HL-60/S4 treated with retinoic acid at 250 ng/mL for 4 days and 3 days (cell line): ENCODE data around the gene SPSB2.
"Not testable (repeated sequence)": the region's sequence is repeated elsewhere in the genome, so short reads cannot be mapped to it uniquely, and the experiment has no call there.

Source experiments
- in situ Hi-C: fragments of 300-500 bp; cut with MboI; formaldehyde crosslinking; loops from 2 replicates; pipeline ENCODE4 v1.7.0; 2022; ENCODE audit warnings: low sequenced_read_pairs

The SPSB2 gene

DNA sequence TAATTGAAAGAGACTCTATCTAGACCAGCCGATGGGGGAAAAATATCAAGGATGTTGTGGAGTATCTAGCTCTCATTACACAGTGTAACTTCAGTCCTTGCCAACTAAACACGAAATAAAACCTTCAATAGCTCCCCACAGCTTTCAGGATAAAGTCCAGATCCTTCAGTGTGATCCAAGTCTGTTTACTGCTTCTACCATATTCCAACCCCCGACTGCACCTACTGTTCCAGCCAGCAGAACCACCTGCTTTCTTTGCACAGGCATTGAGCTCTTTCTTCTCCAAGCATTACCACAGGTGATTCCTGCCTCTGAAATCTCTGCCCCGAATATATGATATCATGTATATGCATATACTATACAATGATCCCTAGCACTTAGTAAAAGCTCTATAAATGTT lies 29.3 kb upstream of the SPSB2 start:
- in situ Hi-C loops: no loop called here

DNA sequence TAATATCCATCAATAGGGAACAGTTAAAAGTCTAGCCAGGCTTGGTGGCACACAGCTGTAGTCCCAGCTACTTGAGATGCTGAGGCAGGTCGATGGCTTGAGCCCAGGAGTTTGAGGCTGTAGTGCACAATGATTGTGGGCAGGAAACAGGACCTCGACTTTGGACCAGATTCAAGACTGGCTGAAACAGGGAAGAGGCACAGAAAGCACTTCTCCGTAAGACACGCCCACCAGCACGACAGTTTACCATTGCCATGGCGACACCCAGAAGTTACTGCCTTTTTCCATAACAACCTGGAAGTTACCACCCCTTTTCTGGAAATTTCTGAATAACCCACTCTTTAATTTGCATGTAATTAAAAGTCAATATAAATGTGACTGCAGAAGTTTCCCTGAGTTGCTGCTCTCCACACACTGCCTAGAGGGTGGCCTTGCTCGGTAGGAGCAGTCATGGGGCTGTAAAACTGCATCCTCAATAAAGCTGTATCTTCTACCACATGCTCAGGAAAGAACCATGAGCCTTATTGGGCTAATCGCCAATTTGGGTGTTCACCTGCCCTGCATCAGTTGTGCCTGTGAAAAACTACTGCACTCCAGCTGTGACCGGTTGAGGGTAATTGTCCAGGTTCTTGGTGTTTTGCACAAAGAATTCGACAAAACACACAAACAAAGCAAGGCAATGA lies 26.9 kb upstream of the SPSB2 start:
- in situ Hi-C loops: no loop called here

DNA sequence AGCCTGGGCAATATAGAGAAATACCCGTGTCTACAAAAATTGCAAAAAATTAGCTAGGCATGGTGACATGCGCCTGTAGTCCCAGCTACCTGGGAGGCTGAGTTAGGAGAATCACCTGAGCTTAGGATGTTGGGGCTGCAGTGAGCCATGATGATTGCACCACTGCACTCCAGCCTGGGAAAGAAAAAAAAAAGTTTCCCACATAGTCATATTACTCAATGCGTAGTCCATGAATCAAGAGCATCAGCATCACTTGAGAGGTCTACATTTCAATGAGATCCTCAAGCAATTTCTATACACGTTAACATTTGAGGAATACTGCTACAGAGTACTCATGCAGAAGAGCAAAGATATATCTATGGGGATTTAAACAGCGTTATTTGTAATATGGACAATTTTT lies 26.3 kb upstream of the SPSB2 start:
- in situ Hi-C loops: no loop called here

GRCh38 chr12:6896846-6897435 lies 23.8 kb upstream of the SPSB2 start:
- in situ Hi-C loops: no loop called here

DNA sequence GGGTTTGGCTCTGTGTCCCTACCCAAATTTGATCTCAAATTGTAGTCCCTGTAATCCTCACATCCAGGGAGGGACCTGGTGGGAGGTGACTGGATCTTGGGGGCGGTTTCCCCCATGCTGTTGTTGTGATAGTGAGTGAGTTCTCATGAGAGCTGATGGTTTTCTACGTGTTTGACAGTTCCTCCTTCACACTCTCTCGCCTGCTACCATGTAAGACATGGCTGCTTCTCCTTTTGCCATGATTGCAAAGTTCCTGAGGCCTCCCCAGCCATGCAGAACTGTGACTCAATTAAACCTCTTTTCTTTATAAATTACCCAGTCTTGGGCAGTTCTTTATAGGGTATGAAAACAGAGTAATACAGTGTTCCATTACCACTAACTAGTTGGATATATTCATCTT lies 21.2 kb upstream of the SPSB2 start:
- in situ Hi-C loops: no loop called here

DNA sequence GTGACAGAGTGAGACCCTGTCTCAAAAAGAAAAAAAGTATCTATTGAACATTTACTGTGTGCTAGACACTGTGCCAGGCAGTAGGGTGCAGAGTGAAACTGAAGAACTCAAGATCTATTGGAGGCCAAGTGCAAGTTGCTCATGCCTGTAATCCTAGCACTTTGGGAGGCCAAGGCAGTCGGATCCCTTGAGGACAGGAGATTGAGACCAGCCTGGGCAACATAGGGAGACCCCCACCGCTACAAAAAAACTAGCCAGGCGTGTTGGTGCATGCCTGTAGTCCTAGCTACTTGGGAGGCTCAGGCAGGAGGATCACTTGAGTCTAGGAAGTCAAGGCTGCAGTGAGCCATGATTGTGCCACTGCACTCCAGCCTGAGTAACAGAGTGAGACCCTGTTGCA lies 19.6 kb upstream of the SPSB2 start:
- in situ Hi-C loops: not testable (repeated sequence)

GRCh38 chr12:6891646-6892001 lies 18.5 kb upstream of the SPSB2 start:
- in situ Hi-C loops: no loop called here

DNA sequence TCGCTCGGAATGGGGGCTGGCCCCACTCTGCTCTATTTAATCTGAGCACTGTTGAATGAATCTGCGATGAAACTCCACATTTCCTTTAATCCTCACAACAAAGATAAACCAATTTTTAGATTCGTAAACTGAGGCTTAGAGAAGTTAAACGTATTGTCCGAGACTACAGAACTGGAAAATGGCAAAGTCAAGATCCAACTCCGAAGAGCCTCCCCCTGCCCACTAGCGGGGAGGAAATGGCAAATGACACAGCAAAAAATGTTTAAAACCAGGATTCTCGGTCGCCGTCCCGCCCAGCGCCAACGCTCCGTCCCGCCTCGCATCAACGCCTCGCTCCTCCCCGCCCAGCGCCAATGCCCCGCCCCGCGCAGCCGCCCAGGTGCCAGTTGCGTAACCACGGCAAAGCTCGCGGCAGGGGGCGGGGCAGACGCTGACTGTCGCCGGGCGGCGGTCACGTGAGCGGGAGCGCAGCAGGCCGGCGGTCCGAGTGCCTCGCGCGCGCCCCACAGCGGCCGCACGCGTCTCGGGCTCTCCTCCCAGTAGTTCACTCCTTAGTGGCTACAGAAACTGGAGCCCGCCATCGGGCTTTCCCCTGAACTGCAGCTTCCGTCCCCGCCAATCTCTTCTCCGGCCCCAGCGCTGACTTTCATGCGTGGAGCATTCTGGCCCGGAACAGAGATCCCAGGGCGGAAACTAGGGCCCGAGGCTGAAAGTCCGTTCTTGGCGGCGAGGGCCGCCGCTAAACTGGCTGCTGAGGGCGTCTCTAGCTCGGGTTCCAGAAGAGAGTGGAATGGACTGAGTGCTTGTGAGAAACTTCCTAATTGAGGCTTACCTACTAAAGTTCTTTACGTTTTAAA lies 17.9 kb upstream of the SPSB2 start:
- in situ Hi-C loops: no loop called here

- in situ Hi-C loops: not testable (repeated sequence)
These were observed 16.9 kb upstream of the SPSB2 start for GRCh38 chr12:6889775-6890573.

DNA sequence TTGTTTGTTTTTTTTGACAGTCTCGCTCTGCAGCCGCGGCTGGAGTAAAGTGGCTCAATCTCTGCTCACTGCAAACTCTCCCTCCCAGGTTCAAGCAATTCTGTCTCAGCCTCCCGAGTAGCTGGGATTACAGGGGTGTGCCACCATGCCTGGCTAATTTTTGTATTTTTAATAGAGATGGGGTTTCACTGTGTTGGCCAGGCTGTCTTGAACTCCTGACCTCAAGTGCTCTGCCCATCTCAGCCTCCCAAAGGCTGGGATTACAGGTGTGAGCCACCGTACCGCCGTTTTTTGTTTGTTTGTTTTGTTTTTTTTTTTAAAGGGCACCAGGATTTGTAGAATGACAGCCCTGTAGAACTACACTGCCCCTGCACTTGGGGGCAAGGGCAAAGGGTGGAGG lies 15.7 kb upstream of the SPSB2 start:
- in situ Hi-C loops: not testable (repeated sequence)

GRCh38 chr12:6888360-6888759 lies 15.3 kb upstream of the SPSB2 start:
- in situ Hi-C loops: no loop called here

DNA sequence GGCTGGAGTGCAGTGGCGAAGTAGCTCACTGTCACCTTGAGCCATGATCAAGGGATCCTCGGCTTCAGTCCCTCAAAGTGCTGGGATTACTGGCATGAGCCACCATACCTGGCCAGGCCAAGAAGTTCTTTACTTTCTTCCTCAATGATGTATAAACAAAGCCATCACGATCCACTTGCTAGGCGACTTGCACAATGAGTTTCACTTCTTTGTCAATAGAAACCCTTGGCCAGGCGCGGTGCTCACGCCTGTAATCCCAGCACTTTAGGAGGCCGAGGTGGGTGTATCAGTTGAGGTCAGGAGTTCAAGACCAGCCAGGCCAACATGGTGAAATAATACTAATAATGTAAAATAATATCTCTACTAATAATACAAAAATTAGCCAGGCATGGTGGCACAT lies 14.4 kb upstream of the SPSB2 start:
- in situ Hi-C loops: no loop called here

- in situ Hi-C loops: not testable (repeated sequence)
These were observed 13.3 kb upstream of the SPSB2 start for GRCh38 chr12:6886206-6886999.

DNA sequence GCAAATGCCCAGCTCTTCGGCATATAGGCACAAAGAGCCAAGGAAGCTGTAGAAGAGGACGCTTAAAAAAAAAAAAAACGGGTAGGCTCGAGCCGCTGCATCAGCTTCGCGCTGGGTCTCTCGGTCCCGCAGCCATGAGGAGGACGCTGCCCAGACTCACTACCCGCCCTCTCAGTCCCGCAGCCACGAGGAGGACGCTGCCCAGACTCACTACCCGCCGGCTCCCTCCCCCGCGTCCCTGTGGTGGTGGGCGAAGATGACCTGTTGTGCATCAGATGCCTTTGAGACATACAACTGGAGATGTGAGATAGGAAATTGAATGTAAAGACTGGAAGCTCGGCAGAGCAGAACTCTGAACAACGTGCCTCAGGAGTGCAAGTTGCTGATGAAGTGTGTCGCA lies 11.4 kb upstream of the SPSB2 start:
- in situ Hi-C loops: no loop called here

DNA sequence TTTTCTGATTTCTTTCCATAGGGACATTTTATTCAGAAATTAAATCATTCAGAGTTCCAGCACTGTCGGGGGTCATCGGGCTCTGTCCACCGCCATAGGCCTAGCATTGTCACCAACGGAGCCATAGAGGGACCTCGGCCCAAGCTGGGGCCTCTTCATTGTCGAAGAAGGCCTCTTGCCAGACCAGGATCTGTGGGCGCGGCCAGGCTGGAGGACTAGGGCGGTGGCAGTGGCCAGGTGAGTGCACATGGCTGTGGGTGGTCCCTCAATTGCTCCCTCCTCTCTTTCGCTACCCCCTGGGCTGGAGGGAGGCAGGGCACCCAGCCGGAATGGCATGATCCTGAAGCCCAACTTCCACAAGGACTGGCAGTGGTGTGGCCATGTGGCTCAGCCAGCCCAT lies 10.6 kb upstream of the SPSB2 start:
- in situ Hi-C loops: no loop called here

DNA sequence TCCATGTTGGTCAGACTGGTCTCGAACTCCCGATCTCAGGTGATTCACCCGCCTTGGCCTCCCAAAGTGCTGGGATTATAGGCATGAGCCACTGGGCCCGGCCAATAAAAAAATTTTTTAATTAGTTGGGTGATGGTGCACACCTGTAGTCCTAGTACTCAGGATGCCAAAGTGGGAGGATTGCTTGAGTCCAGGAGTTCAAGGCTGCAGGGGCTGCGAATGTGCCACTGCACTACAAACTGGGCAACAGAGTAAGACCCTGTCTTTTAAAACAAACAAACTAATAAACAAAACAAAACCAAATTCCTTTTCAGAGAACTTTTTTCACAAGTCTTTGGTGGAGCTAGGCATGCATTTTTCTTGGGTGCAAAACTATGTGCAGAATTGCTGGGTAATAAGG lies 10.1 kb upstream of the SPSB2 start:
- in situ Hi-C loops: no loop called here

DNA sequence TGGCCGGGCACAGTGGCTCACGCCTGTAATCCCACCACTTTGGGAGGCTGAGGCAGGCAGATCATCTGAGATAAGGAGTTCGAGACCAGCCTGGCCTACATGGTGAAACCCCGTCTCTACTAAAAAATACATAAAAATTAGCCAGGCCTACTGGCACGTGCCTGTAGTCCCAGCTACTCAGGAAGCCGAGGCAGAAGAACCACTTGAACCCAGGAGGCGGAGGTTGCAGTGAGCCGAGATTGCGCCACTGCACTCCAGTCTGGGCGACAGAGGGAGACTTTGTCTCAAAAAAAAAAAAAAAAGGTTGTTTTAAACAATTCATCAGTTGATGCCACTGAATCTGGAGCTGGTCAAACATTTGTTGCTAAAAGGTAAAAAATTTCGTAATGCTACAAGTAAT lies 6.7 kb upstream of the SPSB2 start:
- in situ Hi-C loops: not testable (repeated sequence)

DNA sequence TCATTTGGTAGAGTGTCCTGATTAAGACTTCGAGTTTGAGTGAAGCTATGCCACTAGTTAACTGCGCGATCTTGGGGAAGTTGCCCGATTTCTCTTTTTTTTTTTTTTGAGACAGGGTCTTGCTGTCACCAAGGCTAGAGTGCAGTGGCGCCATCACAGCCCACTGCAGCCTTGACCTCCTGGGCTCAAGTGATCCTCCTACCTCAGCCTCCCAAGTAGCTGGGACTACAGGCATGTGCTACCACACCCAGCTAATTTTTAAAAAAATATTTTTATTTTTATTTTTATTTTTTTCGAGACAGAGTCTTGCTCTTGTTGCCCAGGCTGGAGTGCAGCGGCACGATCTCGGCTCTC lies 889 bp upstream of the SPSB2 start:
- in situ Hi-C loops: not testable (repeated sequence)

GRCh38 chr12:6872073-6873048 lies 742 bp downstream of the SPSB2 start:
- in situ Hi-C loops: no loop called here
